Measurements from ENCODE around the gene CP. TPM values are rescaled to one million over a fixed set of nuclear protein-coding genes. Genes with fewer than 3 reads are reported as not detected.

CP gene
- total RNA-seq, 1 experiment from 2014 or later, result 5.8 TPM

DNA sequence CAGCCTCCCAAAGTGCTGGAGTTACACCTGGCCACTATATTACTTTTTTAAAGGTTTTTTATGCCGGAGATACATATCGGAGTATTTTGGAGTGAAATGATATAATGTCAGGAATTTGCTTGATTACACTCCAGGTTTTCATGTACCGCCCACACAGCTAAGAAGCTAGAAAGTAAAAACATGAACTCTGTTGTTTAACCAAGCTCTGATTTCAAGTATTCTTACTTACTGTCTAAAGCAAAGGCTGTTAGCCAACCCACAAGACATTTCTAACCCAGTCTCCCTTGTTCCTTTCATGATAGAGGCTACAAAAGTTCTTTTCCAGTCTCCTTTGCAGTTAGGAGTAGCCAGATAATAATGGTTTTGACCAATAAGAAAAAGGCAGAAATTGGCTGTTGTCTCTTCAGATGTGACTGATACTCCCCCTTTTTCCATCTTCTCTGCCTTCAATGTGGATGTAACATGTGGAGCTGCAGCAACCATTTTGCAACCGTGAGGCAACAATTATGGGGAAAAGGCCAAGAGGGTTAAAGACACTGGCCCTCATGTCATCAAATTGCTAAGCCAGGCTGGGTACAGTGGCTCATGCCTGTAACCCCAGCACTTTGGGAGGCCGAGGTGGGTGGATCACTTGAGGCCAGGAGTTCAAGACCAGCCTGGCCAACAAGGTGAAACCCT, 6.1 kb upstream of the CP start:
- CTCF ChIA-PET, result interaction anchor here (0.6 kb wide), 1 partner anchor 108 kb away, joined by 3 read pairs; no protein-coding TSS in a partner anchor
- BruUV-seq (replicated peaks), result no TSS peak
- no peak for DNase-seq (ENCODE audit: low read depth, low spot score)
- peak overlapping the region; percentile 57; the same call in 1 of the 2 replicates for H3K27ac ChIP-seq (ENCODE audit: low read length)
- H3K4me1 ChIP-seq (ENCODE audit: control insufficient read depth, insufficient read depth, low read length), result peaks cover 26% of the 10 kb centered on the region
- intact Hi-C loops (cut with micrococcal nuclease; ENCODE audit: unreplicated experiment), result no loop called here
- TF ChIP-seq REST (IDR thresholded peaks at IDR 0.05; ENCODE audit: insufficient read depth in 1 of 2, low read depth in 2 of 2, low read length in 1 of 2), result no peak
- TF ChIP-seq POLR2AphosphoS5 (IDR thresholded peaks at IDR 0.05; ENCODE audit: low read depth, low read length), result no peak
- TF ChIP-seq, protein P1, sequence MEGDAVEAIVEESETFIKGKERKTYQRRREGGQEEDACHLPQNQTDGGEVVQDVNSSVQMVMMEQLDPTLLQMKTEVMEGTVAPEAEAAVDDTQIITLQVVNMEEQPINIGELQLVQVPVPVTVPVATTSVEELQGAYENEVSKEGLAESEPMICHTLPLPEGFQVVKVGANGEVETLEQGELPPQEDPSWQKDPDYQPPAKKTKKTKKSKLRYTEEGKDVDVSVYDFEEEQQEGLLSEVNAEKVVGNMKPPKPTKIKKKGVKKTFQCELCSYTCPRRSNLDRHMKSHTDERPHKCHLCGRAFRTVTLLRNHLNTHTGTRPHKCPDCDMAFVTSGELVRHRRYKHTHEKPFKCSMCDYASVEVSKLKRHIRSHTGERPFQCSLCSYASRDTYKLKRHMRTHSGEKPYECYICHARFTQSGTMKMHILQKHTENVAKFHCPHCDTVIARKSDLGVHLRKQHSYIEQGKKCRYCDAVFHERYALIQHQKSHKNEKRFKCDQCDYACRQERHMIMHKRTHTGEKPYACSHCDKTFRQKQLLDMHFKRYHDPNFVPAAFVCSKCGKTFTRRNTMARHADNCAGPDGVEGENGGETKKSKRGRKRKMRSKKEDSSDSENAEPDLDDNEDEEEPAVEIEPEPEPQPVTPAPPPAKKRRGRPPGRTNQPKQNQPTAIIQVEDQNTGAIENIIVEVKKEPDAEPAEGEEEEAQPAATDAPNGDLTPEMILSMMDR (IDR thresholded peaks at IDR 0.05), result no peak
- no peak for TF ChIP-seq TCF7L2 (IDR thresholded peaks at IDR 0.05; ENCODE audit: low read depth, low read length)
- TF ChIP-seq SIN3A (IDR thresholded peaks at IDR 0.05; ENCODE audit: borderline replicate concordance, insufficient read depth, low read depth, low read length), result no peak
- no peak overlapping the region for H3K4me3 ChIP-seq (ENCODE audit: low read depth in 2 of 2, low read length in 2 of 2)
- POLR2A ChIA-PET, result no interaction called here
- ATAC-seq, result no peak
- no peaks in the 10 kb centered on the region for H3K27me3 ChIP-seq (ENCODE audit: control insufficient read depth, insufficient read depth, low read length)
- no peaks in the 10 kb centered on the region for H3K9me3 ChIP-seq (ENCODE audit: control insufficient read depth, insufficient read depth, low read depth, low read length)
- in situ Hi-C loops (cut with HindIII; ENCODE audit: low pct_unique_long_range_greater_than_20kb, low sequenced_read_pairs), result no loop called here
- no peaks in the 10 kb centered on the region for H3K36me3 ChIP-seq (ENCODE audit: control insufficient read depth, insufficient read depth, low read length)

GRCh38 chr3:149226776-149227175, 5.1 kb upstream of the CP start:
- no peaks in the 10 kb centered on the region for H3K27me3 ChIP-seq (ENCODE audit: control insufficient read depth, insufficient read depth, low read length)
- ChIA-PET CTCF (no interaction called here), POLR2A (no interaction called here)
- H3K4me3 ChIP-seq (ENCODE audit: low read depth in 2 of 2, low read length in 2 of 2), result no peak overlapping the region
- H3K36me3 ChIP-seq (ENCODE audit: control insufficient read depth, insufficient read depth, low read length), result no peaks in the 10 kb centered on the region
- intact Hi-C loops (cut with micrococcal nuclease; ENCODE audit: unreplicated experiment) (no loop called here), in situ Hi-C loops (cut with HindIII; ENCODE audit: low pct_unique_long_range_greater_than_20kb, low sequenced_read_pairs) (no loop called here)
- DNase-seq (ENCODE audit: low read depth, low spot score) (no peak), ATAC-seq (no peak)
- H3K9me3 ChIP-seq (ENCODE audit: control insufficient read depth, insufficient read depth, low read depth, low read length), result no peaks in the 10 kb centered on the region
- BruUV-seq (replicated peaks), result no TSS peak
- peak overlapping the region; percentile 64; the same call in 1 of the 2 replicates for H3K27ac ChIP-seq (ENCODE audit: low read length)
- TF ChIP-seq POLR2AphosphoS5 (IDR thresholded peaks at IDR 0.05; ENCODE audit: low read depth, low read length), result no peak
- H3K4me1 ChIP-seq (ENCODE audit: control insufficient read depth, insufficient read depth, low read length), result peaks cover 36% of the 10 kb centered on the region
